DLD1 (cell line): Measurements from ENCODE around the gene CLTC.

Experiments
- in situ Hi-C: cut with HindIII; loops from 2 replicates; pipeline ENCODE4 v1.10.0; 2017; ENCODE audit warnings: low sequenced_read_pairs

The CLTC gene

DNA sequence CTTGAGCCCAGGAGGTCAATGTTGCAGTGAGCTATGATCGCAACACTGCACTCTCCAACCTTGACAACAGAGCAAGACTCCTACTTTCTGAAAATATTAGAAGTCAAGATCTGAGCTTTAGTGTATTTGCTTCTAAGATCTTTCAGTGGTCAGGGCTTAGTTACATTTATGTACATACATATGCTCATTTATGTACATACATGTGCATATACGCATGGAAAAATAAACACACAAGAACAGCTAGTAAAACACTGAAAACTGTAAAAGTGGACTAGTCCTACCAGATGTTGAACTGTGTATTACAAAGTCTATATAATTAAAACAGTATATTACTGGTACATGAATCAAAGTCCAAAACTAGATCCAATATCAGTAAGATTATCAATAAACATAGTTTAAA is 59.2 kb downstream of the CLTC start:
- in situ Hi-C loops: no loop called here

GRCh38 chr17:59680314-59680713 is 60.6 kb downstream of the CLTC start:
- in situ Hi-C loops: loop anchor here (10.0 kb wide), 1 partner anchor 64 kb away; no protein-coding TSS in a partner anchor

GRCh38 chr17:59683283-59683682 is 63.6 kb downstream of the CLTC start:
- in situ Hi-C loops: loop anchor here (10.0 kb wide), 1 partner anchor 62 kb away; no protein-coding TSS in a partner anchor

- in situ Hi-C loops: loop anchor here (10.0 kb wide), 1 partner anchor 60 kb away; no protein-coding TSS in a partner anchor
Observed at GRCh38 chr17:59684967-59685366, 65.3 kb downstream of the CLTC start.

DNA sequence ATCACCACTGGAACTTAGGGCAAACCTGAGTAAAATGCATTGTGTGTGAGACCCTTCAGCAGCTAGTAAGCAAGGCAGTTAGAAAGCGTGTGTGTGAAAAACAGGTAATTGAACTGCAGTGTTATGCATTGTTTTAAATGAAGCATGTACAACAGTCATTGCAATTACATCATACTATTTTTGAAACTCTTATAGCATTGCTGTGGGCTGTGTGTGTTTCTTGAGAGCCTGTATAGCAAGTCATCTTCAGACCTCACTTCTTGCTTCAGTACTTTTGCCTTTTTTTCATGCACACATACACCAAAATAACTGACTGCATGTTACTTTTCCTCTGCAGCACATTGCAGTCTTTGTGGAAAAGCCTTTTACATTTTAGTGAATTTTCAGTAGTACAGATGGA is 68.3 kb downstream of the CLTC start:
- in situ Hi-C loops: loop anchor here (10.0 kb wide), 1 partner anchor 57 kb away; no protein-coding TSS in a partner anchor

GRCh38 chr17:59688496-59688895 is 68.8 kb downstream of the CLTC start:
- in situ Hi-C loops: loop anchor here (10.0 kb wide), 1 partner anchor 56 kb away; no protein-coding TSS in a partner anchor

GRCh38 chr17:59693582-59693981 is 73.9 kb downstream of the CLTC start:
- in situ Hi-C loops: no loop called here

GRCh38 chr17:59694344-59694743 is 74.6 kb downstream of the CLTC start:
- in situ Hi-C loops: no loop called here

- in situ Hi-C loops: no loop called here
Observed at GRCh38 chr17:59695945-59696681, 76.4 kb downstream of the CLTC start.

GRCh38 chr17:59696682-59697277 is 77.1 kb downstream of the CLTC start:
- in situ Hi-C loops: no loop called here

- in situ Hi-C loops: no loop called here
Observed at GRCh38 chr17:59698143-59698542, 78.4 kb downstream of the CLTC start.

- in situ Hi-C loops: no loop called here
Observed at GRCh38 chr17:59699218-59699617, 79.5 kb downstream of the CLTC start.

GRCh38 chr17:59699786-59700185 is 80.1 kb downstream of the CLTC start:
- in situ Hi-C loops: no loop called here

GRCh38 chr17:59702304-59702703 is 82.6 kb downstream of the CLTC start:
- in situ Hi-C loops: no loop called here

DNA sequence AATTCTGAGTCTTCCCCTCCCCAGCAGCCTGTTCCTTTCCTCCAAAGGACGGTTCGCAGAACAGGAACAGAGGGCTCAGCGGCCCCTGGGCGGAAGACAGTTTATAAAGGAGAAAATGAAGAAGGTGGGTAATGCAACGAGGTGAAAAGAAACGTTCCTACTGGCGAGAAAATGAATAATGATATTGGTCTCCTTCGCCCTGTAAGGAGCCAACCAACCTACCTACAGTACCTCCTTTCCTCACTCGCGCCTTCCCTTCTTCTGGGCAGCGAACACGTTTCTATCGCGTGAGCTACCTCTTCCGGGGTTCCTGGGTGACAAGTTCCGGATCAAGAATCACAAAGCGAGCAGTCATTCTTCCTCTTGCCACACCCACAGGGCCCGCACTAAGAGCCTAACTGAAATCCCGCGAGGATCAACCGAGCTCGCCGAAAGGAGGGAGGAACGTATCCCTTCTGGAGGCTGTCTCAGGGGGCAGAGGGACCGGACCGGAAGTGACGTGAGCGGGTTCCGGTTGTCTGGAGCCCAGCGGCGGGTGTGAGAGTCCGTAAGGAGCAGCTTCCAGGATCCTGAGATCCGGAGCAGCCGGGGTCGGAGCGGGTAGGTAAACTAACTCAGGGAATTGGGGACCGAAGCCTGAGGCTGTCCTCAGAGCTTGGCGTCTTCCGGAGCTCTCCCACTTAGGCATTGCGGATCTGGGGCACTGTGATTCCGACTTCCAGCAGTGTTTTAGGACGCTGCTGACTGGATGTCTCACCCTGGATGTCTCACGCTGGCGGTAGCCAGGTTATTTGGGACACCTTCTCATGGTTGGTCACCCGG is 87.7 kb downstream of the CLTC start, which contains the start of the genes PTRH2 and VMP1:
TSS of gene PTRH2 (minus strand) at position 282 of the 822 bp plus-strand sequence. CDS start 9,452 bp downstream, outside the sequence.
TSS of gene VMP1 (plus strand) at position 506 of the 822 bp plus-strand sequence. CDS start 23,793 bp downstream, outside the sequence.
- in situ Hi-C loops: no loop called here

- in situ Hi-C loops: no loop called here
Observed at GRCh38 chr17:59707971-59708430, 88.3 kb downstream of the CLTC start.

GRCh38 chr17:59711936-59712335 is 92.2 kb downstream of the CLTC start:
- in situ Hi-C loops: no loop called here

DNA sequence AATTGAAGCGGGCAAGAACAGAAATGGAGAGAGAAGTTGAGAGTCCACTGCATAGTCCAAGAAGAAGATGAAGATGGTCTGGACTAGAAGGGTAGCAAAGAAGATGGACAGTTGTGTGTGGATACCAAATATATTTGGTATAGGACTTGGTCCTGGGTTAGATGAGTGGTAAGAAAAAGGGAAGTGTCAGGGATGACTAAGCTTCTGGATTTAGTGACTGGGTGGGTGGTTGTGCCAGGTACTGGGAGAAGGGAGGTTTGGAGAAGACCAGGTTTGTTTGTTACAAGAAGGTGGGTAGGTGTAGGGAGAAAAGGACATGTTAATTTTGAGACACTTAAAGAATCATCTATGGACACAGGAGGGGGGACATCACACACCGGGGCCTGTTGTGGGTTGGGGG is 93.2 kb downstream of the CLTC start:
- in situ Hi-C loops: no loop called here

- in situ Hi-C loops: no loop called here
Observed at GRCh38 chr17:59714255-59714654, 94.6 kb downstream of the CLTC start.

DNA sequence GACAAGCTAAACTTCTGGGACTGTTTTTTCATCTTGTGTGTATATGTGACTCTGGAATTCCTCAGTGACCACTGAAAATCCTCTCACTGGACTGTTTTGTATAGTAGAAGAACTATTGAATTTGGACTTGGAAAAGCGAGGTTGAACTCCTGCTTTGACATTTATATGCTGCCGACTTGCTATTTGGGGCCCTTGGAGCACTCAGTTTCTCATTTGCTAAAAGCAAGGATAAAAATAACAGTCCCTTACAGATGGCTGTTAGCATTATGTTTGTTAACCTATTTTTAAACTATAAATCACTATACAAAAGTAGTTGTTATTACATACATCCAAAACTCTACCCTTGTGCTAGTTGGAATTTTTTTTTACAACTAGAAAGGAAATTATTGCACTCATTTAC is 96.7 kb downstream of the CLTC start:
- in situ Hi-C loops: no loop called here

- in situ Hi-C loops: no loop called here
Observed at GRCh38 chr17:59719526-59719925, 99.8 kb downstream of the CLTC start.
